Lower lobe of right lung (tissue), 2 donors: ENCODE data around the gene MYPN. TPM values are rescaled to one million over a fixed set of nuclear protein-coding genes. Genes with fewer than 3 reads are reported as not detected.

Source experiments
- ATAC-seq, 2 donors: fragments of 200-7000 bp; cut with Tn5 transposase; one replicate each; pipeline ENCODE4 v1.9.1; 2020 to 2022; ENCODE audit warnings: mild to moderate bottlenecking in 2 of 2, moderate library complexity in 2 of 2
- DNase-seq: peaks from one replicate; pipeline ENCODE4 v3.0.0-alpha.2; 2020
- H3K27ac ChIP-seq: fragments of 200-600 bp; one replicate; pipeline ENCODE4 v1.8.0; 2022
- H3K27me3 ChIP-seq: fragments of 200-600 bp; one replicate; pipeline ENCODE4 v1.8.0; 2022; ENCODE audit warnings: low read depth
- H3K36me3 ChIP-seq: fragments of 200-600 bp; one replicate; pipeline ENCODE4 v1.8.0; 2022; ENCODE audit warnings: mild to moderate bottlenecking
- H3K4me1 ChIP-seq: fragments of 200-600 bp; one replicate; pipeline ENCODE4 v1.8.0; 2022
- H3K4me3 ChIP-seq: fragments of 200-600 bp; one replicate; pipeline ENCODE4 v1.8.0; 2022; ENCODE audit warnings: mild to moderate bottlenecking
- H3K9me3 ChIP-seq: fragments of 200-600 bp; one replicate; pipeline ENCODE4 v1.8.0; 2022
- CTCF ChIP-seq: fragments of 200-600 bp; IDR thresholded peaks from one replicate; pipeline ENCODE4 v1.8.0; 2022; ENCODE audit warnings: antibody characterized with exemption, mild to moderate bottlenecking
- intact Hi-C: fragments of 100-400 bp; cut with DNase I; formaldehyde crosslinking; loops from one replicate; pipeline ENCODE4 v1.11.0; 2022
- total RNA-seq: library from RNA; stranded (reverse); fragmentation: NEBNext Ultra II Directional; extraction: Animal tissue kit (Norgen Biotek cat#: 25700); gene quantifications from one replicate; pipeline ENCODE4 v1.2.1, GENCODE V29; 2021
- donor health status: DM: no; HTN: yes; CAD: no; lungs with severe emphysema.

Gene MYPN
- total RNA-seq, 1 donor from 2014 or later: not detected

DNA sequence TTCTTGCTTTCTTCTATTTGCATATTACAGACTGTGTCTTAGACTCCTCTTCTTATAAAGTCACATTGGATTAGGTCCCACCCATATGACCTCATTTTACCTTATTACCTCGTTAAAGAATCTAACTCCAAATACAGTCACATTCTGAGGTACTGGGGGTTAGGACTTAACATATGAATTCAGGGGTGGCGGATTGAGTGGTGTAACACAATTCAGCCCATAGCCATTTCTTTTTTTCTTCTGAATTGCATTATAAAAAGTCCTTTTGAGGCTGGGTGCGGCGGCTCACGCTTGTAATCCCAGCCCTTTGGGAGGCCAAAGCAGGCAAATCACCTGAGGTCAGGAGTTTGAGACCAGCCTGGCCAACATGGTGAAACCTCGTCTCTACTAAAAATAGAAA lies 27.4 kb upstream of the MYPN start:
- DNase-seq (no peak), ATAC-seq (no peak)
- no peaks in the 10 kb centered on the region for H3K4me1 ChIP-seq
- H3K27ac ChIP-seq: no peak overlapping the region
- H3K36me3 ChIP-seq: no peaks in the 10 kb centered on the region
- H3K27me3 ChIP-seq: no peaks in the 10 kb centered on the region
- intact Hi-C loops: no loop called here
- no peak overlapping the region for H3K4me3 ChIP-seq
- H3K9me3 ChIP-seq: no peaks in the 10 kb centered on the region
- TF ChIP-seq CTCF: no peak

DNA sequence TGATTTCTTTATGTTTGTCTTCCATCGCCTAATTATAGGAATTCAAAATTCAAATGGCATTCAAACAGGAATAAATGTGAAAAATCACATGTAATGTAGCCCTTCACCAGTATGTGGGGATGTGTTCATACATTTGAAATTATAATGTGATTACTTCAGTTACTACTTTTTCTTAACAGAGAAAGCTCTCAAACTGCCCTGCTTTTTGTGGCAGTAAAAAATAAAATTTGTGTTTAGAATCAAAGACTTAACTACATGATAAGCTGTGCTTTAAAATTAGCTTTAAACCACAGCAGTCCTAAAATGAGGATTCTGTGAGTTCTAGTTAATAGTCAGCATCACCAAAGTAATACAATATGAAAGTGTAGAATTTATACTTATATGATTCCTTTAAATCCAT lies 26.4 kb upstream of the MYPN start:
- Histone ChIP-seq H3K4me1 (no peaks in the 10 kb centered on the region), H3K9me3 (no peaks in the 10 kb centered on the region), H3K36me3 (no peaks in the 10 kb centered on the region), H3K4me3 (no peak overlapping the region), H3K27me3 (no peaks in the 10 kb centered on the region), H3K27ac (no peak overlapping the region)
- no peak for ATAC-seq
- no peak for DNase-seq
- TF ChIP-seq CTCF: no peak
- intact Hi-C loops: no loop called here

GRCh38 chr10:68083953-68084352 lies 25.3 kb upstream of the MYPN start:
- H3K36me3 ChIP-seq: no peaks in the 10 kb centered on the region
- no peaks in the 10 kb centered on the region for H3K4me1 ChIP-seq
- no peak for TF ChIP-seq CTCF
- H3K4me3 ChIP-seq: no peak overlapping the region
- no peaks in the 10 kb centered on the region for H3K27me3 ChIP-seq
- no peak overlapping the region for H3K27ac ChIP-seq
- H3K9me3 ChIP-seq: no peaks in the 10 kb centered on the region
- no peak for ATAC-seq
- DNase-seq: no peak
- intact Hi-C loops: no loop called here

GRCh38 chr10:68084469-68084868 lies 24.8 kb upstream of the MYPN start:
- Histone ChIP-seq H3K36me3 (no peaks in the 10 kb centered on the region), H3K4me3 (no peak overlapping the region), H3K4me1 (no peaks in the 10 kb centered on the region), H3K9me3 (no peaks in the 10 kb centered on the region), H3K27ac (no peak overlapping the region), H3K27me3 (no peaks in the 10 kb centered on the region)
- intact Hi-C loops: no loop called here
- no peak for TF ChIP-seq CTCF
- ATAC-seq: no peak
- DNase-seq: no peak

DNA sequence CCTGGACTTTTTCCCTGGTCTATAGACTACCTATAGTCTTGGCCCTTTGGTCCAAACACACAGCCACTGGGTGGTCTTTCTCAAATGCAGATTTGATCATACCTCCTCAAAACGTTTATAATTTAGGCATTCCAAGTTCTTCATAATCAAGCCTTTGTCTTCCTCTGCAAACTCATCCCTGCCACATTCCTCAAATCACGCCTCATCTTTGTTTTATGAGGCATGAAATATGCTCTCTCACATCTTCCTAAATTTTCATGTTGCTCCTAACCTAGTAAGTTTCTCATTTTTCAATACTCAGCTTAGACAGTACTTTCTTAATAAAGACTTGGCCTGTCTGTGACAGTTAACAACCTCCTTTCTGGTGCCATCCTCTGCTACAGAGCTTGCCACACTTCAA lies 23.3 kb upstream of the MYPN start:
- ATAC-seq: no peak
- intact Hi-C loops: no loop called here
- Histone ChIP-seq H3K27ac (no peak overlapping the region), H3K4me1 (no peaks in the 10 kb centered on the region), H3K27me3 (no peaks in the 10 kb centered on the region), H3K9me3 (no peaks in the 10 kb centered on the region), H3K4me3 (no peak overlapping the region), H3K36me3 (no peaks in the 10 kb centered on the region)
- no peak for TF ChIP-seq CTCF
- no peak for DNase-seq
